ENCODE results near the gene TNRC6B.

Gene TNRC6B

DNA sequence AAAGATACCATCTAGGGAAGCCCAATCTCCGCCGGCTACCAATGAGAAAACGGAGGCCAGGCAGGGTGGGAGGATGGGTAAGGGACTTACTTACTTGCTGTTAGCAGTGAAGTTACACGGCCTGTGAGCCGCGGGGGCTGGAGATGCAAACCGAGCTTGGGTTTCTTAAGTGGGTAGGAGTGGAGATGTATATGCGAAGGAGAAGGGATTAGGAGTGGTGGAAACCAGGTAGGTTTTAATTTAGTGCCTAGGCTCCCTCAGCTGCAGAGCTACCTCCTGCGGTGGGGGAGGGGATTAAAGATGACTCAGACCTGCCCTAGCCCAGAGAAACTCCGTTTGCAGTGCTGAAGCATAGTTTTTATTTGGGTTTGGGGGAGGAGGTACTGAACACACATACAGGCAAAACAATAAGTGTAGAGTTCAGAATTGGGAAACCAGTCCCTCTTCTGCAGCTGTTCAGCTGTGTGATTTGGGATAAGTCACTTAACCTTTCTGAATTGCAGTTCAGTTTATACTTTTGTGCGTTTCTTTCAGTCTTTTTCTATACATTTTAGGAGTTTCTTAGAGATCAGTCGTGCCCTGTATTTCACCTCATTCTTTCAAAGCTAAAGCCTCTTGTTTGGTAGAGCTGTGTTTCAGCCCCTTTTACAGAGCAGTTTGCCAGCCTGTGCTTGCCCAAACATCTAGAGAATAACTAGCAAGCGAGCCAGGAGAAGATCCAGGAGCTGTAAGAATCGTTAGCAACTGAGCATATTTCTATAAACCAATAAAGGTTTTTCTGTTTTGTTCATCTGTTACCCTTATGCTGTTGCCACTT is 596 bp upstream of the TNRC6B start (continued):
- TF ChIP-seq ZNF510 (tag by site-specific recombination; IDR thresholded peaks at IDR 0.05; ENCODE audit: insufficient replicate concordance): no peak
- TF ChIP-seq ZNF362 (tag by site-specific recombination; IDR thresholded peaks at IDR 0.05): no peak
- TF ChIP-seq, protein P1, sequence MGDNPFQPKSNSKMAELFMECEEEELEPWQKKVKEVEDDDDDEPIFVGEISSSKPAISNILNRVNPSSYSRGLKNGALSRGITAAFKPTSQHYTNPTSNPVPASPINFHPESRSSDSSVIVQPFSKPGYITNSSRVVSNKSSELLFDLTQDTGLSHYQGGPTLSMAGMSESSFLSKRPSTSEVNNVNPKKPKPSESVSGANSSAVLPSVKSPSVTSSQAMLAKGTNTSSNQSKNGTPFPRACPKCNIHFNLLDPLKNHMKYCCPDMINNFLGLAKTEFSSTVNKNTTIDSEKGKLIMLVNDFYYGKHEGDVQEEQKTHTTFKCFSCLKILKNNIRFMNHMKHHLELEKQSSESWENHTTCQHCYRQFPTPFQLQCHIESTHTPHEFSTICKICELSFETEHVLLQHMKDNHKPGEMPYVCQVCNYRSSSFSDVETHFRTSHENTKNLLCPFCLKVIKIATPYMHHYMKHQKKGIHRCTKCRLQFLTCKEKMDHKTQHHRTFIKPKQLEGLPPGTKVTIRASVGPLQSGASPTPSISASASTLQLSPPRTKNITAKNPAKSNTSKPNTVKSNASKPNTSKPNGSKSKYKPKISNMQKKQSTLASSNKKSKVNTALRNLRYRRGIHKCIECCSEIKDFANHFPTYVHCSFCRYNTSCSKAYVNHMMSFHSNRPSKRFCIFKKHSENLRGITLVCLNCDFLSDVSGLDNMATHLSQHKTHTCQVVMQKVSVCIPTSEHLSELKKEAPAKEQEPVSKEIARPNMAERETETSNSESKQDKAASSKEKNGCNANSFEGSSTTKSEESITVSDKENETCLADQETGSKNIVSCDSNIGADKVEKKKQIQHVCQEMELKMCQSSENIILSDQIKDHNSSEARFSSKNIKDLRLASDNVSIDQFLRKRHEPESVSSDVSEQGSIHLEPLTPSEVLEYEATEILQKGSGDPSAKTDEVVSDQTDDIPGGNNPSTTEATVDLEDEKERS (tag by site-specific recombination; IDR thresholded peaks at IDR 0.05): no peak
- no peak for TF ChIP-seq ZNF239 (tag by site-specific recombination; IDR thresholded peaks at IDR 0.05)
- TF ChIP-seq ZNF624 (tag by site-specific recombination; IDR thresholded peaks at IDR 0.05): no peak
- TF ChIP-seq ZNF596 (tag by site-specific recombination; IDR thresholded peaks at IDR 0.05): no peak
- no peak for TF ChIP-seq ZNF157 (tag by site-specific recombination; IDR thresholded peaks at IDR 0.05)
- TF ChIP-seq OVOL3 (tag by site-specific recombination; IDR thresholded peaks at IDR 0.05): no peak
- TF ChIP-seq ZNF354C (tag by site-specific recombination; IDR thresholded peaks at IDR 0.05; ENCODE audit: borderline replicate concordance, low read depth): no peak
- no peak for TF ChIP-seq ZNF350 (tag by site-specific recombination; IDR thresholded peaks at IDR 0.05)
- no peak for TF ChIP-seq ZNF707 (tag by site-specific recombination; IDR thresholded peaks at IDR 0.05)
- TF ChIP-seq KLF7 (tag by site-specific recombination; IDR thresholded peaks at IDR 0.05; ENCODE audit: borderline replicate concordance): no peak
- no peak for TF ChIP-seq ZNF837 (tag by site-specific recombination; IDR thresholded peaks at IDR 0.05)
- TF ChIP-seq IKZF3 (tag by site-specific recombination; IDR thresholded peaks at IDR 0.05): peak; percentile 20; the same call in 1 of the 2 replicates
- TF ChIP-seq ZNF629 (tag by site-specific recombination; IDR thresholded peaks at IDR 0.05): peak; percentile 65
- TF ChIP-seq KLF9 (tag by site-specific recombination; IDR thresholded peaks at IDR 0.05; ENCODE audit: low read depth): no peak
- TF ChIP-seq MYNN (tag by site-specific recombination; IDR thresholded peaks at IDR 0.05; ENCODE audit: borderline replicate concordance): peak; percentile 89
- TF ChIP-seq, protein P2, sequence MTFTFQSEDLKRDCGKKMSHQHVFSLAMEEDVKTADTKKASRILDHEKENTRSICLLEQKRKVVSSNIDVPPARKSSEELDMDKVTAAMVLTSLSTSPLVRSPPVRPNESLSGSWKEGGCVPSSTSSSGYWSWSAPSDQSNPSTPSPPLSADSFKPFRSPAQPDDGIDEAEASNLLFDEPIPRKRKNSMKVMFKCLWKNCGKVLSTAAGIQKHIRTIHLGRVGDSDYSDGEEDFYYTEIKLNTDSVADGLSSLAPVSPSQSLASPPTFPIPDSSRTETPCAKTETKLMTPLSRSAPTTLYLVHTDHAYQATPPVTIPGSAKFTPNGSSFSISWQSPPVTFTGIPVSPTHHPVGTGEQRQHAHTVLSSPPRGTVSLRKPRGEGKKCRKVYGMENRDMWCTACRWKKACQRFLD (tag by site-specific recombination; IDR thresholded peaks at IDR 0.05): no peak
- TF ChIP-seq ZNF521 (tag by site-specific recombination; IDR thresholded peaks at IDR 0.05): no peak
- TF ChIP-seq TCF7L2 (IDR thresholded peaks at IDR 0.05; ENCODE audit: borderline replicate concordance, low read depth, low read length): no peak
- TF ChIP-seq ZNF664 (tag by site-specific recombination; IDR thresholded peaks at IDR 0.05): peak; percentile 51; the same call in 1 of the 2 replicates
- TF ChIP-seq ZNF114 (tag by site-specific recombination; IDR thresholded peaks at IDR 0.05): no peak
- TF ChIP-seq ZNF768 (tag by site-specific recombination; IDR thresholded peaks at IDR 0.05): peak; percentile 97
- TF ChIP-seq, protein P3, sequence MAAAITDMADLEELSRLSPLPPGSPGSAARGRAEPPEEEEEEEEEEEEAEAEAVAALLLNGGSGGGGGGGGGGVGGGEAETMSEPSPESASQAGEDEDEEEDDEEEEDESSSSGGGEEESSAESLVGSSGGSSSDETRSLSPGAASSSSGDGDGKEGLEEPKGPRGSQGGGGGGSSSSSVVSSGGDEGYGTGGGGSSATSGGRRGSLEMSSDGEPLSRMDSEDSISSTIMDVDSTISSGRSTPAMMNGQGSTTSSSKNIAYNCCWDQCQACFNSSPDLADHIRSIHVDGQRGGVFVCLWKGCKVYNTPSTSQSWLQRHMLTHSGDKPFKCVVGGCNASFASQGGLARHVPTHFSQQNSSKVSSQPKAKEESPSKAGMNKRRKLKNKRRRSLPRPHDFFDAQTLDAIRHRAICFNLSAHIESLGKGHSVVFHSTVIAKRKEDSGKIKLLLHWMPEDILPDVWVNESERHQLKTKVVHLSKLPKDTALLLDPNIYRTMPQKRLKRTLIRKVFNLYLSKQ (tag by site-specific recombination; IDR thresholded peaks at IDR 0.05; ENCODE audit: borderline replicate concordance): no peak
- TF ChIP-seq ZSCAN30 (tag by site-specific recombination; IDR thresholded peaks at IDR 0.05): peak; percentile 36; the same call in 1 of the 2 replicates
- TF ChIP-seq ZNF280C (tag by site-specific recombination; IDR thresholded peaks at IDR 0.05): no peak
- no peak for TF ChIP-seq ZNF214 (tag by site-specific recombination; IDR thresholded peaks at IDR 0.05; ENCODE audit: borderline replicate concordance)
- no peak for TF ChIP-seq KLF16 (tag by site-specific recombination; IDR thresholded peaks at IDR 0.05)
- no peak for TF ChIP-seq ZNF274 (IDR thresholded peaks at IDR 0.05; ENCODE audit: low read length)
- TF ChIP-seq ZNF274 (tag by site-specific recombination; IDR thresholded peaks at IDR 0.05; ENCODE audit: borderline replicate concordance): no peak
- no peak for TF ChIP-seq ZNF548 (tag by site-specific recombination; IDR thresholded peaks at IDR 0.05)
- peak; percentile 11; the same call in 1 of the 2 replicates for TF ChIP-seq ZNF660 (tag by site-specific recombination; IDR thresholded peaks at IDR 0.05)
